K562 (cell line): ENCODE measurements around the gene AFDN. TPM values are rescaled to one million over a fixed set of nuclear protein-coding genes. Genes with fewer than 3 reads are reported as not detected.

ENCODE experiments used
- ATAC-seq: fragments of 200-7000 bp; cut with Tn5 transposase; 3 replicates; pipeline ENCODE4 v1.9.1; 2020; ENCODE audit warnings: moderate library complexity
- BruUV-seq: library from RNA; stranded (reverse); fragments of 400-500 nt; replicated peaks from 2 replicates; lab custom pipeline; 2021; lab: Mats Ljungman, UMichigan
- CTCF ChIA-PET: fragments of 300-600 bp; formaldehyde crosslinking; extraction: SDS; loops from one replicate; lab custom pipeline; 2021; ENCODE audit warnings: low intra/inter-chr PET ratio; lab: Yijun Ruan, JAX
- POLR2A ChIA-PET: fragments of 300-600, 350-650 bp; sonication (Branson Sonifier 250); formaldehyde crosslinking; extraction: SDS; loops from one replicate; lab custom pipeline; 2021; ENCODE audit warnings: antibody characterized with exemption, inconsistent platforms; lab: Yijun Ruan, JAX
- DNase-seq, 4 experiments: peaks; one replicate each; pipeline versions ENCODE4 v3.0.0 to v3.0.0-alpha.2; 2011 to 2018; ENCODE audit warnings: low spot score in 3 of 4, mixed read lengths in 3 of 4; ENCODE audit errors: extremely low read depth in 1 of 4
- FAIRE-seq: peaks from 2 replicates; lab custom pipeline; 2011; peaks lifted over from hg19 to GRCh38; lab: Jason Lieb, UNC
- H2AFZ ChIP-seq: 2 replicates; pipeline ENCODE4 v1.6.0; 2011; ENCODE audit warnings: low read depth, low read length, control low read depth, inconsistent platforms
- H3K27ac ChIP-seq: fragments of 200-600 bp; 3 replicates; pipeline ENCODE4 v1.8.0; 2011; ENCODE audit warnings: low read depth, mild to moderate bottlenecking, control low read depth, inconsistent platforms, low read length, moderate library complexity, mixed read lengths; ENCODE audit errors: extremely low read depth
- H3K27me3 ChIP-seq, 2 experiments: fragments of 300-600 bp in 1 of 2; 2 replicates in 1 of 2; 3 replicates in 1 of 2; pipeline versions ENCODE4 v1.6.0 to v1.8.0; 2011; ENCODE audit warnings: inconsistent platforms in 2 of 2, low read length in 2 of 2, mild to moderate bottlenecking in 1 of 2, mixed read lengths in 1 of 2, moderate library complexity in 1 of 2; ENCODE audit not compliant: control insufficient read depth in 2 of 2, insufficient read depth in 2 of 2
- H3K36me3 ChIP-seq: fragments of 300-600 bp; 3 replicates; pipeline ENCODE4 v1.8.0; 2011; ENCODE audit warnings: mild to moderate bottlenecking, low read length, inconsistent platforms; ENCODE audit not compliant: control insufficient read depth, insufficient read depth
- H3K4me1 ChIP-seq, 2 experiments: fragments of 200-600 bp in 1 of 2; replicated peaks in 1 of 2; 2 replicates in 1 of 2; 3 replicates in 1 of 2; pipeline versions ENCODE4 v1.5.1 to v1.8.0; 2011; ENCODE audit warnings: inconsistent platforms in 2 of 2, low read length in 2 of 2, mild to moderate bottlenecking in 1 of 2, mixed read lengths in 1 of 2, moderate library complexity in 1 of 2; ENCODE audit not compliant: control insufficient read depth in 2 of 2, insufficient read depth in 2 of 2
- H3K4me2 ChIP-seq: 2 replicates; pipeline ENCODE4 v1.6.1; 2011; ENCODE audit warnings: low read length, control low read depth, inconsistent platforms, mixed read lengths; ENCODE audit not compliant: insufficient read depth
- H3K4me3 ChIP-seq: fragments of 200-600 bp; sonication (generic), shearing (Covaris generic); 2 replicates; pipeline ENCODE4 v1.5.1; 2016; ENCODE audit warnings: control low read depth, inconsistent platforms
- H3K79me2 ChIP-seq: fragments of 200-600 bp; 3 replicates; pipeline ENCODE4 v1.8.0; 2011; ENCODE audit warnings: low read length, inconsistent platforms; ENCODE audit not compliant: control insufficient read depth, insufficient read depth
- H3K9ac ChIP-seq, 2 experiments: 2 replicates each; pipeline versions ENCODE4 v1.6.0 to v1.6.1; 2011; ENCODE audit warnings: low read depth in 2 of 2, low read length in 2 of 2, control low read depth in 1 of 2, inconsistent platforms in 1 of 2, mild to moderate bottlenecking in 1 of 2, mixed read lengths in 1 of 2; ENCODE audit not compliant: insufficient read depth in 1 of 2
- H3K9me1 ChIP-seq: one replicate; pipeline ENCODE4 v1.6.0; 2011; ENCODE audit warnings: inconsistent platforms, mild to moderate bottlenecking, low read length, moderate library complexity; ENCODE audit not compliant: control insufficient read depth, insufficient read depth
- H3K9me3 ChIP-seq: replicated peaks from 2 replicates; pipeline ENCODE4 v1.5.1; 2011; ENCODE audit warnings: low read depth, low read length, inconsistent platforms; ENCODE audit not compliant: control insufficient read depth, insufficient read depth
- H4K20me1 ChIP-seq: replicated peaks from 2 replicates; pipeline ENCODE4 v1.6.1; 2011; ENCODE audit warnings: low read length, inconsistent platforms, mixed read lengths; ENCODE audit not compliant: control insufficient read depth, insufficient read depth
- GTF2F1 ChIP-seq: IDR thresholded peaks from 2 replicates; pipeline ENCODE4 v1.6.1; 2011; ENCODE audit warnings: low read depth, low read length, improper control_type of control experiment
- HES1 ChIP-seq: fragments of 450-650 bp; IDR thresholded peaks from 2 replicates; pipeline ENCODE4 v1.6.1; 2016; ENCODE audit warnings: low read depth, mild to moderate bottlenecking, moderate library complexity
- MTA3 ChIP-seq: fragments of 450-650 bp; formaldehyde crosslinking; IDR thresholded peaks from 2 replicates; pipeline ENCODE4 v1.6.1; 2017; ENCODE audit warnings: mild to moderate bottlenecking, borderline replicate concordance
- MXD1 ChIP-seq: fragments of 250-450 bp; sonication (Bioruptor Pico); IDR thresholded peaks from 2 replicates; pipeline ENCODE4 v1.8.0; 2021; ENCODE audit warnings: borderline replicate concordance, mild to moderate bottlenecking, moderate library complexity; ENCODE audit not compliant: poor library complexity, severe bottlenecking
- TAL1 ChIP-seq: fragments of 450-650 bp; IDR thresholded peaks from 2 replicates; pipeline ENCODE4 v1.6.1; 2016; ENCODE audit warnings: mild to moderate bottlenecking
- ZC3H8 ChIP-seq: fragments of 450-650 bp; IDR thresholded peaks from 2 replicates; pipeline ENCODE4 v1.6.1; 2017
- ZNF398 ChIP-seq: fragments of 250-450 bp; sonication (Bioruptor Pico); IDR thresholded peaks from 2 replicates; pipeline ENCODE4 v1.8.0; 2021; ENCODE audit warnings: moderate library complexity, mild to moderate bottlenecking, inconsistent platforms
- in situ Hi-C: fragments of 300-500 bp; cut with MboI; formaldehyde crosslinking; loops from 4 replicates; pipeline ENCODE4 v1.15.0; 2018; ENCODE audit warnings: inconsistent platforms, mixed read lengths
- intact Hi-C: fragments of 100-400 bp; cut with micrococcal nuclease; formaldehyde crosslinking; loops from 2 replicates; pipeline ENCODE4 v1.14.2; 2022
- polyA plus RNA-seq, 8 experiments: library from polyadenylated mRNA; depleted of rRNA in 4 of 8; stranded (reverse) in 5 of 8; unstranded in 3 of 8; fragments of >200 nt; fragmentation: Nextera tagmentation in 2 of 8; fragmentation: Illumina TruSeq in 1 of 8; extraction: Ambion mirVana in 2 of 8; extraction: Trizol in 1 of 8; gene quantifications; 2 replicates each; pipeline versions ENCODE4 v1.2.1 to v1.2.3, GENCODE V29; 2011 to 2014; ENCODE audit warnings: inconsistent platforms in 1 of 8, missing spikeins in 1 of 8
- total RNA-seq, 7 experiments: library from RNA; depleted of rRNA in 6 of 7; stranded (reverse); fragments of >200 nt in 6 of 7; fragmentation: Illumina TruSeq in 2 of 7; extraction: Trizol in 2 of 7; gene quantifications; 2 replicates each; pipeline versions ENCODE4 v1.2.1 to v1.2.3, GENCODE V29; 2011 to 2021; ENCODE audit warnings: low replicate concordance in 1 of 7

The AFDN gene
- total and polyA plus RNA-seq, 9 of the 15 experiments (the other 6 are each of a cell fraction or from before 2014, with no cell fraction given), result 7.2 to 129 (median 105) TPM

- Histone ChIP-seq H3K9me3 (no peaks in the 10 kb centered on the region), H3K79me2 (peaks cover 84% of the 10 kb centered on the region), H3K36me3 (peaks cover 10% of the 10 kb centered on the region; the same call in 2 of the 3 replicates), H2AFZ (no peak overlapping the region), H3K4me1 (peaks cover 6 to 37% of the 10 kb centered on the region in 2 experiments), H3K27me3 (no peaks in the 10 kb centered on the region), H3K9me1 (no peaks in the 10 kb centered on the region), H3K27ac (no peak overlapping the region), H4K20me1 (no peaks in the 10 kb centered on the region; the same call in 1 of the 2 replicates), H3K4me3 (no peak overlapping the region), H3K4me2 (no peak overlapping the region), H3K9ac (no peak overlapping the region)
- FAIRE-seq (no peak), DNase-seq (no peak), ATAC-seq (no peak)
- CTCF ChIA-PET, result no interaction called here
- intact Hi-C loops, result no loop called here
- BruUV-seq, result no TSS peak
- POLR2A ChIA-PET, result interaction anchor here (4.2 kb wide), 1 partner anchor 22 kb away, joined by 12 read pairs; no protein-coding TSS in a partner anchor
- in situ Hi-C loops, result no loop called here
- TF ChIP-seq ZC3H8 (no peak), ZNF398 (CRISPR knock-in tag) (no peak), GTF2F1 (no peak), TAL1 (no peak), HES1 (no peak), MTA3 (no peak), MXD1 (no peak)
Observed at GRCh38 chr6:167861424-167861823, 34.7 kb downstream of the AFDN start.
